ENCODE data around the gene CAV3.

Gene CAV3

DNA sequence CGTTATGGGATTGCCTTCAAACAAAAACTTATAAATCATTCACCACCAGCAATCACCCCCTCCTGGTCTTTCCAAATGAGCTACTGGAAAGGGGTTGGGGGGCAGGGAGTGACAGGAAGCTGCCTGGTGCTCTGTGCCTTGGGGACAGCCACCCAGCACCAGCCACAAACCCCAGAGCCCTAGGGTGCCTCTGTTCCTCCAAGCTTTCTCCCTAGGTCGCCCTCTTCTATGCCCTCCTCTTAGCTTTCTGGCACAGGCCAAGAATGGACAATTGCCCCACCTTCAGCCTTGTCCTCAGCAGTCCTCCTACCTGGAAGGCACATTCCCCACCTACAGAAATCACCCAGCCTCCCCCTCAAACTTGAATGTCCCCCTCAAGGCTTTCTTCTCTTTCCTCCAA, 32.5 kb downstream of the CAV3 start:
- no peak for DNase-seq (ENCODE audit: extremely low spot score)
- ChIA-PET POLR2A (no interaction called here), CTCF (interaction anchor here (1.0 to 2.4 kb wide), 5 partner anchors 11 to 221 kb away, joined by 3 to 9 read pairs (median 4); no protein-coding TSS in a partner anchor)
- TF ChIP-seq, protein P1, sequence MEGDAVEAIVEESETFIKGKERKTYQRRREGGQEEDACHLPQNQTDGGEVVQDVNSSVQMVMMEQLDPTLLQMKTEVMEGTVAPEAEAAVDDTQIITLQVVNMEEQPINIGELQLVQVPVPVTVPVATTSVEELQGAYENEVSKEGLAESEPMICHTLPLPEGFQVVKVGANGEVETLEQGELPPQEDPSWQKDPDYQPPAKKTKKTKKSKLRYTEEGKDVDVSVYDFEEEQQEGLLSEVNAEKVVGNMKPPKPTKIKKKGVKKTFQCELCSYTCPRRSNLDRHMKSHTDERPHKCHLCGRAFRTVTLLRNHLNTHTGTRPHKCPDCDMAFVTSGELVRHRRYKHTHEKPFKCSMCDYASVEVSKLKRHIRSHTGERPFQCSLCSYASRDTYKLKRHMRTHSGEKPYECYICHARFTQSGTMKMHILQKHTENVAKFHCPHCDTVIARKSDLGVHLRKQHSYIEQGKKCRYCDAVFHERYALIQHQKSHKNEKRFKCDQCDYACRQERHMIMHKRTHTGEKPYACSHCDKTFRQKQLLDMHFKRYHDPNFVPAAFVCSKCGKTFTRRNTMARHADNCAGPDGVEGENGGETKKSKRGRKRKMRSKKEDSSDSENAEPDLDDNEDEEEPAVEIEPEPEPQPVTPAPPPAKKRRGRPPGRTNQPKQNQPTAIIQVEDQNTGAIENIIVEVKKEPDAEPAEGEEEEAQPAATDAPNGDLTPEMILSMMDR (IDR thresholded peaks at IDR 0.05; ENCODE audit: control extremely low read depth, extremely low read depth, low read depth, missing control alignments), result no peak

DNA sequence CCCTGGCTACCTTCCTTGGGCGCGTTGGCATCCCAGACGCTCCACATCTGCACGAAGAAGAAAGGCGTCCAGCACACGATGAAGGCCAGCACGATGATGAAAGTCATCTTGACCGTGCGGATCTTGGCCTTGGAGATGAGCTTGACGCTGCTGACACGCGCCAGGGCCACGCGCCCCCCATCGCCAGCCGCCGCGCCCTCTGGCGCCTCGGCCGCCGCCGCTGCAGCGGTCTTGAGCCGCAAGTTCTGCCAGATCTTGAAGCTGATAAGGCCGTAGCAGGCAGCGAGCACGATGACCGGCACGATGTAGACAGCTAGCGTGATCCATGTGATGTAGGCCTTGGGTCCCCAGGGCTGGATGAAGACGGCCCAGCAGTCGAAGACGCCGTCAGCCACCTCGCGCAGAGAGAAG, 33.7 kb downstream of the CAV3 start:
- CTCF ChIA-PET, result interaction anchor here (0.8 to 2.4 kb wide), 2 partner anchors 8 to 12 kb away, joined by 4 to 9 read pairs; no protein-coding TSS in a partner anchor
- TF ChIP-seq, protein P1 (IDR thresholded peaks at IDR 0.05; ENCODE audit: control extremely low read depth, extremely low read depth, low read depth, missing control alignments), result no peak
- DNase-seq (ENCODE audit: extremely low spot score), result no peak
- POLR2A ChIA-PET, result no interaction called here

DNA sequence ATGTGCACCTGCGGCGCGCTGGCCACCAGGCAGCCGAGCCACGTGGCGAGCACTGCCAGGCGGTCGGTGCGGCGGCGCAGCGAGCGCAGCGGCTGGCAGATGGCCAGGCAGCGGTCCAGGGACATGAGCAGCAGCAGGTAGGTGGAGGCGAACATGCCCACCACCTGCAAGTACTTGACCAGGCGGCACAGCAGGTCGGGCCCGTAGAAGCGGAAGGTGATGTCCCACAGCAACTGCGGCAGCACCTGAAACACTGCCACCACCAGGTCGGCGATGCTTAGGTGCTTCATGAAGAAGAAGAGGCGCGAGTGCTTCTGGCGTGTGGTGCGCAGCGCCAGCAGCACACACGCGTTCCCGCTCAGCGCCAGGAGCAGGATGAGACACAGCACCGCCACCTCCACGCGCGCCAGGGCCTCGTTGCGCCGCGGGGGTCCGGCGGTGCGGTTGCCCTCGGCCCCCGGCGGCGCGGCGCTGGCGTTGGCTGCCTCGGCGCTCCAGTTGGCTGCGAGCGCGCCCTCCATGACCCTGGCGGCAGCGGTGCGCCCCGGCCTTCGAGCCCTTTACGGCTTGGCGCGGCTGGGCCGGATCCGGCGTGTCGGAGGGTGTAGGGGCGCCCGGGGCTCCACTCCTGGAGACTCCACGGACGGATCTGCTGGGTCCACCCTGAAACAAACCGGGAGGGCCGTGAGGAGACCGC, 34.2 kb downstream of the CAV3 start:
- DNase-seq (ENCODE audit: extremely low spot score), result peak; percentile 71
- ChIA-PET POLR2A (no interaction called here), CTCF (interaction anchor here (0.6 to 3.6 kb wide), 12 partner anchors 8 to 535 kb away, joined by 3 to 49 read pairs (median 9); no protein-coding TSS in a partner anchor)
- TF ChIP-seq, protein P1 (IDR thresholded peaks at IDR 0.05; ENCODE audit: control extremely low read depth, extremely low read depth, low read depth, missing control alignments), result peak; percentile 36

- TF ChIP-seq, protein P1 (IDR thresholded peaks at IDR 0.05; ENCODE audit: control extremely low read depth, extremely low read depth, low read depth, missing control alignments), result no peak
- ChIA-PET CTCF (interaction anchor here (0.6 to 3.6 kb wide), 35 partner anchors 9 to 536 kb away, joined by 3 to 49 read pairs (median 6); no protein-coding TSS in a partner anchor), POLR2A (no interaction called here)
- DNase-seq (ENCODE audit: extremely low spot score), result peak; percentile 73
Measured at GRCh38 chr3:8768364-8769087, 34.9 kb downstream of the CAV3 start.

DNA sequence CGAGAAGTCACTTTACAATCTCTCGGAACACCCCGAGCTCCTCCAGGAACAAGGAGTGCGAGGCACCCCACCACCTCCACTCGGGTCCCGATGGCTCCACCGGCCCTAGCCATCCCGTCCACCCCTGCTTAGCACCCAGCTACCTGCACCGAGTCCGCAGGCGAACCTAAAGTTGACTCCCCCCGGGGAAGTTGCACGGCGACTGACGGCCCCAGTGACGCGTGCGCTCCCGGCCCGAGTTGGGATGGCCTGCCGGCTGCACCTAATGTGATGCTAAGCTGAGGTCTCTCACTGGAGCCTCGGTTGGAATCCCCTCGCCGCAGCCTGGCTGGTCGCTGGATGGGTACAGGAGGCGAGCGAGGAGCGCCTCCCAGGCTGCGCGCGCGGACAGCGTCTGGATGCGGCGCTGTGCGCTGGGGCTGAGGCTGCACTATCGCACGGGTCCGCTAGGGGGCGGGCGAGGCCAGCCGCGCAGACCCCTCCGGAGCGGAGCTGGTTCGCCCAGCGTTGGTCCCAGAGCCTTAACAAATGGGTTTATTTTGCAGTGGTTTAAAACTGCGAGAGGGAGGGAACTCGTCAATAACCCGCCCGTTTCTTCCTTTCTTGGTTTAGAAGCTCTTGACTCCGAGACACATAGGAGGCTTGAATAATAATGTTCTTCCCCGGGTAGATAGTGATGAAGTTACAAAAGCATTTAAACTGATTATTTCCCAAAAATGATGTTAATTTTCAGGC, 35.7 kb downstream of the CAV3 start, which contains the start of gene OXTR:
Gene OXTR (minus strand): TSS at position 526 of the 735 bp plus-strand sequence. CDS start 1,426 bp downstream, outside the sequence.
- ChIA-PET CTCF (interaction anchor here (0.6 to 3.6 kb wide), 51 partner anchors 9 to 594 kb away, joined by 3 to 49 read pairs (median 5); no protein-coding TSS in a partner anchor), POLR2A (no interaction called here)
- TF ChIP-seq, protein P1 (IDR thresholded peaks at IDR 0.05; ENCODE audit: control extremely low read depth, extremely low read depth, low read depth, missing control alignments), result peak; percentile 100
- DNase-seq (ENCODE audit: extremely low spot score), result peak; percentile 89
